Melanocyte of skin (primary cell): Measurements from ENCODE around the gene STARD4. TPM values are rescaled to one million over a fixed set of nuclear protein-coding genes. Genes with fewer than 3 reads are reported as not detected.

Source experiments
- total RNA-seq, 2 donors: library from RNA; depleted of rRNA; stranded (reverse); fragments of >200 nt; gene quantifications; 2 replicates each; pipeline ENCODE4 v1.2.3, GENCODE V29; 2012

Gene STARD4
- total RNA-seq: 10 to 100 TPM; 68.1 to 84.3 TPM

DNA sequence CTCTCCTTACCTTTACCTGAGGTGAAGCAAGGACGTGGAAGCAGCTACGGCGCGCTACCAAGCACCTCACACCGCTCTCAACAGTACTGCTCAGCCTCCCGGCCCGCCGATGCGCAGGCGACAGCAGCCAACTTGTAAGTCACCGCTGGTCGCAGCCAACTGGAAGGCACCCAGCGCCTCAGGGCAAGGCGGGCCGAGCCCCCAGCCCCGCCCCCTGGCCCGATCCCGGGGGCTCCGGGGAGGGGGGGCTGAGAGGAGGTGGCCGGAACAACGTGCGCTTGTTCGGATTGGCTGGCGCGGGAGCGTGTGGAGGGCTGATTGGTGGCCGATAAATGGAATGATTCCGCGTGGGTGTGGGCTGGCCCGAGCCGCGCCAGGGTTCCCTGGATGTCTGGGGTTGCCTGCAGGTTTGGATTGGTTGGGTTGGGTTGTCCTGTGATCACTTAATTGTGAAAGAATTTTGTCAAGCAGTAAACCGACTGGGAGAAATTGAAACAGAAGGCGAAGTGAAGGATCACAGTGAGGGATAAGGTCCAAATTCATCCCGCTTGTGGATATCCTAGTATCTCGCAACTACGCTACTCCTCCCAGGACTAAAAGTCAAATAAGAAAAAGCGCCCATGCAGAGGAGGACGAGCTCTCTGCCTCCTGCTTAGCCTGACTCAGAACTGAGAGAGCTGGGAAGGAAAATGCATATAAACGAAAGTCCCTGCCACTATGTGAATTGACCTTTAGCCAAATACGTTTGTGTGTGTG is at the start of gene STARD4:
STARD4 (minus strand) TSS at position 161 of the 756 bp plus-strand sequence. CDS start 5,102 bp downstream, outside the sequence.

Other genes starting within 250 kb of the STARD4 start
- 10 to 100 TPM; 11.0 to 12.3 TPM for gene NREP, start 244.7 kb upstream of the STARD4 start, total RNA-seq